GM21529 (cell line): ENCODE data around the gene MYO5A.
A peak's percentile ranks its signal among the peaks of the same experiment; 100 is the strongest.
"Not testable (repeated sequence)": the region's sequence is repeated elsewhere in the genome, so short reads cannot be mapped to it uniquely, and the experiment has no call there.

Experiments
- ATAC-seq: cut with Tn5 transposase; IDR thresholded peaks from one replicate; pipeline ENCODE4 v1.9.1; 2021; ENCODE audit not compliant: unreplicated experiment

Gene MYO5A

DNA sequence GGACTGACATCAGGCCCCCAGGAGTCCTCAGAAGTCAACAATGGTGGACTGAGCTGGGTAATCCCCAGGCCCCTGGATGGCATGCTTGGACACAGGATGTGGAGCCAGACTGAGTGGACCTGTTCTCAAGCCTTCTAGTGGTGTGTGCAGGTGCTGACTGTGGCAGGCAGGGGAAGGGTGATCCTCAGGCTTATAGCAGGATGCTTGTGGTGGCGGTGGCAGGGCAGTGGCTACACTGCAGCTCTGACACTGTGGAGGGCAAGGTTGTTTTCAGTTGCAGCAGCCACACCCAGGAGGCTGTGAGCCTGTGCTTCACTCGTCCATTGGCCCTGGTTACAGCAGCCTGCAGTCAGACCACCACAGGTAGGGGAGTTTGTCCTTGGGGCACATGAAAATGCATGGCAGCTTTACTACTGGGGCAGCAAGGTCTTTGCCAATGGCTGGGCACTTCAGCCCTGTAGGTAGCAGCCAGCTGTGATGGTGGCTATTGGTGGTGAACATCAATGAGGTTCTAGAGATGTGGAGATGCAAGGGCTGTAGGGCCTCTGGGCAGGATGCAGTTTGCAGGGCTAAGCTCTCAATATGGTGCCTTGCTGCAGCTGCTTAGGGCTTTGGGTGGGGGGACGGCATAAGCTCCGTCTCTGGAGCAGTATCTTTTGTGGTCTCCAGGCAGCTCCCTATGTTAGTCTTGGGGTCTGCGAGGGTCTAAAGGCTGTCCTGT is 17.5 kb upstream of the MYO5A start:
- ATAC-seq: no peak

DNA sequence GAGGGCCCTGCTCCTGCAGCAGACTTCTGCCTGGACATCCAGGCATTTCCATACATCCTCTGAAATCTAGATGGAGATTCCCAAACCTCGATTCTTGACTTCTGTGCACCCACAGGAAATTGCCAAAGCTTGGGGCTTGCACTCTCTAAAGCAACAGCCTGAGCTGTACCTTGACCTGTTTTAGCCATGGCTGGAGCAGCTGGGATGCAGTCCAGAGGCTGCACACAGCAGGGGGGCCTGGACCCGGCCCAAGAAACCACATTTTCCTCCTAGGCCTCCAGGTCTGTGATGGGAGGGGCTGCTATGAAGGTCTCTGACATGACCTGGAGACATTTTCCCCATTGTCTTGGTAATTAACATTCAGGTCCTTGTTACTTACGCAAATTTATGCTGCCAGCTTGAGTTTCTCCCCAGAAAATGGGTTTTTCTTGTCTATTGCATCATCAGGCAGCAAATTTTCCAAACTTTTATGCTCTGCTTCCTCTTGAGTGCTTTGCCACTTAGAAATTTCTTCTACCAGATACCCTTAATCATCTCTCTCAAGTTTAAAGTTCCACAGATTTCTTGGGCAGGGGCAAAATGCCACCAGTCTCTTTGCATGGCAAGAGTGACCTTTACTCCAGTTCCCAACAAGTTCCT is 11.8 kb upstream of the MYO5A start:
- no peak for ATAC-seq

DNA sequence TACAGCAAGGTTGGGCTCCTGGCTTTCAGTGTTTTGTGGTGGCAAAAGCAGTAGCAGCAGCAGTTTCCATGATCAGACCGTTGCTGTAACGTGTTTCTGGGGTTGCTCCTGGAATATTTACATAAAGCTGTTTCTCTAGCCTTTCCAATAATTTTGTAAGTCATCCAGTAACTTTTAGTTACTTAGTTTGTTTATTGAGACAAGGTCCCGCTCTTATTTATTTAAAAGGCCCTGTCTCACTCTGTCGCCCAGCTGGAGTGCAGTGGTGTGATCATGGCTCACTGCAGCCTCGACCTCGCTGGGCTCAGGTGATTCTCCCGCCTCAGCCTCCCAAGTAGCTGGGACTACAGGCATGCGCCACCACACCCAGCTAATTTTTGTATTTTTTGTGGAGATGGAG is 8.8 kb upstream of the MYO5A start:
- no peak for ATAC-seq

DNA sequence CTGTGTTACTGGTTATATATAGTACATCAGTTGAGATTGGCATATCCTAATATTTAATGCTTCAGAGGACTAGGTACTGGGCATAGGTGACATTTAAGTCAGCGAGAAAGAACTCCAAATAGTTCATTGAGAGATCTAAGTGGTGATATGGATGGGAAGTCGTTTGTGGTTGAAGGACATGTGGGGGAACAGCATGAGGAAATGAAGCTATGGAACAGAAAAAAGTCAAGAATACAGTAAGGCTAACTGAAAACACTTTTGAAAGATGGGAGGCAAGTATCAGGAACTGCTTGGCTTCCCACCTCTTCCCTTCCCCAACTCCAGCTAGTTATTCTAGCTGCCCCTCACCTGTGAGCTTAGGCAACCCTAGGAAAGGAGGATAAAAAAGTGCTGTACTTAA is 3.7 kb upstream of the MYO5A start:
- ATAC-seq: no peak

DNA sequence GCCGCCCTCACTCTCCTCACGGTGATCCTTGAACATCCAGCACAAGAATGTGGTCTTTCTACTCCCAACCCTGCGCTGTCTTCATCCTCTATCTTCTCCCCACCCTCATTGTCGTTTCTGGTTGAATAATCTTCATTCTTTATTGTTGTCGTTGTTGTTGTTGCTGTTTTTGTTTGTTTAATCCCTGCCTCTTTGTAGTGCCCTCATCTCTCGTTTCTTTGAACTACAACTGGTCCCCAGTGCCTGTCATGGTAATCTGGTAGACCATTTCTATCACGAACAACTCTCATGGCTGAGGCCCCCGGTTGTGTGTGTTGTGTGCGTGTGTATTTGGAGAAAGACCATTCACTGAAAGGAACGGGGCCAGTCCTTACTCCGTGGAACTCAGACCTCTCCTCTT is 1.3 kb upstream of the MYO5A start:
- no peak for ATAC-seq

DNA sequence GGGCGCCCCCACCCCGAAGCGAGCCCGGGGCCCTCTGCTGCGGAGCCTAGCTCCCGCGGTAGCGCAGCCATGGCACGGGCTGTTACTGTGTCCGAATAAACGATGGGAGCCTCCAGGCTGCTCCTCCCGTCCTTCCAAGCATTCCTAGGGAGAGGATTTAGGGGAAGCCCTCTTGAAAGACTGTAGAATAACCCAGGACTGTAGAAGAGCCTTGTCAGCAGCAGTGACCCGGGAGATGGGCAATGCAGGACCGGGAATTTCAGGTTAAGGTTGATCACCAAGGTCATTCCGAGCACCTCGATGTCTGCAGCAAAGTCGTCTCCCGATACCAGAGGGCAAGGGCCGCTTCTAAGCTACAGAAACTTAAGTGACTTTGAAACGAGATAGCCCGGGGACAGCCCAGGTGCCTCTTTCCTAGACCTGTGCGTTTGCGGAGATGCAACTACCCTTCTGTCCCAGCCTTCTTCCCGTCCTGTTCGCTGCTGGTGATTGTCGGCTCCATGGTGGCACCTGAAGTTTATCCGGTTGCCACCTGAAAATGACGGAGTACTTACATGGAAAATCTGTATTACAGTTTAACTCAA is 753 bp upstream of the MYO5A start:
- peak; percentile 2 for ATAC-seq

DNA sequence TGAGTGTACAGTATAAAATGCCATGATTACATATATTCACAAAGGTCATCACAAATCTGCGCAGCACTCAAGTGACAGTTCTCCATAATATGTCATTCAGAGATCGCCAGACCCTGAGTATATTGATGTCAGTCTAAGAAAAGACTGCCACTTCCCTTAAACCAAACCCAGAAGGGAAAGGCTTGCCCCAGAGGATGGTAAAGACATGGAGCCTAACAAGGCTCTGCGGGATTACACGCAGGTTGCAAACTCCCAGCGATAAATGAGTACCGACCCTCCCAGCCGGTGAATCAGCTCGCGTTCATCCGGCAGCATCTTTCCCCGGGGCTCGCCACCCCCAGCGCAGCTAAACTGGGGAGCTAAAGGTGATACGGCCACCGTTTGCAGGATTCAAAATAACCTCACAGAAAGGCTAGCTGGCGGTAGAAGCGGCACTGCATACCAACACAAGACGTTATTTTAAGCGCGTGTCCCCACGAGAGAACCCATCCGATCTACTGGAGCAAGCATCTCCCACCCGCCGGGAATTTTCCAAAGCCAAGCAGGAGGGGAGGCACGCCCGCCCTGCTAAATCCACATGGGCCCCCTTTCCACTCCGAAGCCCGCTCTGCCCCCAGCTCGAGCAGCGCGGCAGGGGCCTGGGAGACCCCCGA is 643 bp downstream of the MYO5A start:
- ATAC-seq: peak; percentile 7

DNA sequence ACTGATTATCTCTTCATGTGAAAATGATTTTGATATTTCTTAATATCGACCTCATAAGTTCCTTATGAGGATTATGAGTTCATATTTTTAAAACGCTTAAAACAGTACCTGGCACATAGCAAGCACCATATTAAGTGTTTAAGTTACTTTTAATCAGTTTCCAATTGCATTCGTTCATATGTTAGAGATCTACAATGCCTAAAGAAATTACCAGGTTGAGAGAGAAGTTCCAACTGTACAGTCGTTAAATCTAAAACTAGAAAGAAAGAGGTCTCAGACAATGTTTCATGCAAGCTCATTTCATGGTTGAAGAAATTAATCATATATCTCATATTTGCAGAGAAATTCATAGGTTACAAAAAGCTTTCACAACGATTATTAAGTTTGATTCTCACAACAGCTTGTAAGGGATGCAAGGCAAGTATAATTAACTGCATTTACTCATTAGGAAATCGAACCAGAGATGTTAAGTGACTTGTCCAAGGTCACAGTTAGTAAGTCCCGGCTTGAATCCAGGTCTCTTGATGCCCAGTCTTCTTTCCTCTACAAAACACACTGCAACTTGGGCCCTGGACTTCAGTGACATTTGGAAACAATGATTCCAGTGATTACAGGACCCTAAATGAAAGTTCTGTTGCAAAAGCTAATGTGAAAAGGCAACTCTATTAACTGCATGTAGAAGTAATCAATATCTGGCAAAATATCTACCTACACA is 1.3 kb downstream of the MYO5A start:
- ATAC-seq: no peak

DNA sequence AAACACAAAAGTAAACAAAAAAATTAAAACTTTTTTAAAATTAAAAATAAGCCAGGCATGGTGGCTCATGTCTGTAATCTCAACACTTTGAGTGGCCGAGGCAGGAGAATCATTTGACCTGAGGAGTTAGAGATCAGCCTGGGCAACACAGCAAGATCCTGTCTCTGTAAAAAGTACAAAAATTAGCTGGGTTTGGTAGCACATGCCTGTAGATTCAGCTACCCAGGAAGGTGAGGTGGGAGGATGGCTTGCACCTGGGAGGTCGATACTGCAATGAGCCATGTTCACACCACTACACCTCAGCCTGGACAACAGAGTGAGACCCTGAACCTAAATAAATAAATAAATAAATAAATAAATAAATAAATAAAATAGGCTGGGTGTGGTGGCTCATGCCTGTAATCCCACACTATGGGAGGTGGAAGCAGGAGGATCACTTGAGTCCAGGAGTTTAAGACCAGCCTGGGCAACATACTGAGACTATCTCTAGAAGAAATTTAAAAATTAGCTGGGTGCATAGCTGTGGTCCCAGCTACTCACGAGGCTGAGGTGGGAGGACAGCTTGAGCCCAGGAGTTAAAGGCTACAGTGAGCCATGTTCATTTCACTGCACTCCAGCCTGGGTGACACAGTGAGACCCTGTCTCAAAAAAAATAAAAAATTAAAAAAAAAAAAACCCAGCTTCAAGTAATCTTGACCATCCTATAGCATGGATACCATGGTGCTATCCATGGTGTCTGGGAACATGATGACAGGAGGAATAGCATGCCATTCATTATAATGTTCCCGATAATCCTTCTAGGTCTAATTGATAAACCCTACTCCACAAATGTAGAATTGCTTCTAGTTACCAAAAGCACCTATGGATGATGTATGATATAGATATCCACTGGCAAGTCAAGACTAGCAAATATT is 4.2 kb downstream of the MYO5A start:
- ATAC-seq: no peak

DNA sequence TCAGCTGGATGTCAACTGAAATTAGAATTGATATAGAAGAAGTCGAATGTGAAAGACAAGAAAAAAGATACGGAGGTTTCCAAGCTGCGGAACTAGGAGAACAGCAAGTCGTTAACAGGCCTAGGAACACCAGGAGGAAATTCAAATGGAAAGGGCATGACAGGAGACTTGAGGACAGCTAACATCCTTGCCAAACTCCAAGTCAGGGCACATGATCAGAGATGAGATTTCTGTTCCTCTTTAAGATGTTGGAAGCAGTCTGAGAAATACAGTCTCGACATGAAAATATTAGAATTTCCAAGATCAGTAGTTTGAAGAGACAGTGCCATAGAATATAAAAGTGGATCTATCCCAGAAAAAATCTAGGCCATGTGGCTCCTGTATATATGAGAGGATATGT is 5.0 kb downstream of the MYO5A start:
- no peak for ATAC-seq

DNA sequence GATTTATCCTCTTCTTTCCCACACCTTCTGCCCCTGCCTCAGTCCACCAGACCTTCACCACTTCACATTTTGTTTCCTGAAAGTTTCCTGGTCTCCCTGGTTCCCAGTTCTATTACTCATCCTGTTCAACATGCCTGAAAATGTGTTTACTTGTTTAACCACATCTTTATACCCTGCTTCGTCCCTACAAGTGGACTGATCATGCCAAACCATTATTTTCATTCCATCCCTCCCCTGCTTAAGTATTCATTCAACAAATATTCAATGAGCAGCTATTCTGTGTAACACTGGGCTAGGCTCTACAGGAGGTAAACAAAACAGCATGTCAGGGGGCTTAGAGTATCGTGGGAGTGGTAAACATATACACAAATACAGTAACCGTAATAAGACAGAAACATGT is 5.5 kb downstream of the MYO5A start:
- ATAC-seq: no peak

DNA sequence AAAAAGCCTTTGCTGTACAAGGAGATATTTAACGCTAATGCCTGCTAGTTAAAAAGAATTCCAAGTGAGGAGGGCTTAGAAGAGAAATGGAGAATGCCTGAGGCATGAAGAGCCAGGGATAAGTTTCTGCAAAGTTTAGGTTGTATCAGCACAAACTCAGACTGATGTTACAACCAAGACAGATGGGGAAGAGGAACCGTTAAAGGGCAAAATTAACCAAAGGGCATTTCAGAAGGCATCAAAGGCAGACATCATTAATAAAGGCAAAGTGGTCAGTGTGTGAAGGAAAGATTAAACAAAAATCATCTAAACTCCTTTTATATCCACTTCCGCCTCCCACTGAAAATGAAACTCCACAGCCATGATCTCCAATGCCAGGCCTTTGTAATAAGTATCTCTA is 7.0 kb downstream of the MYO5A start:
- ATAC-seq: no peak

DNA sequence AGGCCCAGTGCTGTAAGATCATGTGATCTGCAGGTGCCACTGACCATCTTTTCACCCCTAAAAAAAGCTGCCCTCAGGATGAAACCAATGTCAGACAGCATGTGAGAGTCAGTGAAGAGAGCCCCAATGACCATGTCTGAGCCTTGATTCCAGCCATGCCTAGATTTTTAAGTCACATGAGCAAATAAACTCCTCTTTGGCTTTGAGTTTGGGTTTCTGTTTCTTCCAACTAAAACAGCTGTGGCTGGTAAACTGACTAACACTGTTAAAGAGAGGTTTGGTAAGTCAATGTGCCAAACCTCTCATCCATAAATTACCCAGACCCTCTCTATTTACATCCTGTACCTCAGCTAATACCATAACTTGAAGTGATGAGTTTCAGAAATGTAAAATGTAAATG is 8.3 kb downstream of the MYO5A start:
- ATAC-seq: no peak

DNA sequence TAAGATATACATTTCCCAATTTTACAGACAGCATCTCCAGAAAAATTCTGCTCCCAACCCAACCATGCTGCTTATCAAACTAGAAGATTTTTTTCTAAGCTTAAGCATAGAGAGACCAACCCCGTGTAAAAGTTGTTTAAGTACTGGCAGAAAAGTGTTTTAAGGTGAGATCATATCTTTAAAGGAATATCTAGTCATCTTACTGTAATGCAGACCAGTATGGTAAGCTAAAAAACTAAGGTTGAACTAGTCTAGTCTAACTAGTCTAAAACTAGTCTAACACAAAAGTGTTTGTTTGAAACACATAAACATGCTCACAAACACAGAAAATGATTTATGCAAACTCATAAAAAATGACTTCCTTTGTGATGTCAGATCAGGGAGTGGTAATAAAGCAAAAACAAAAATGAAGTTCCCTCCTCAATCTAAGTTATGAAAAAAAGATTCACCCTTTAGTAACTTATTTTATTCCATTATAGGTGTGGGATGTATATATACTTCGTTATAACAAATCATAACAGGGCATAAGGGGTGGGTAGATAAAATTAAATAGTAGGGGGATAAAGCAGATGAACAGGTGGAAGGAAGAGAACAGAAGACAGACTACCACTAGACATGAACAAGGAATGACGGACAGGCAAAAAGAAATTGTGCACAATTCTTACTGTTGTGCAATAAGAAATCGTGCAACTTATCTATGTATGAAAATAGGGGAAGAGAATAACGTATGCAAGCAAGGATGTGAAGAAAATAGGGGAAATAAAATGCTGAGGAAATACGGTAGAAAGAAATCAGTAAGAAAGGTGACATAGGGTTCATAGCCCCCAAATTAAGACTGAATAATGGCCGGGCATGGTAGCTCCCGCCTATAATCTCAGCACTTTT is 10.0 kb downstream of the MYO5A start:
- ATAC-seq: no peak

DNA sequence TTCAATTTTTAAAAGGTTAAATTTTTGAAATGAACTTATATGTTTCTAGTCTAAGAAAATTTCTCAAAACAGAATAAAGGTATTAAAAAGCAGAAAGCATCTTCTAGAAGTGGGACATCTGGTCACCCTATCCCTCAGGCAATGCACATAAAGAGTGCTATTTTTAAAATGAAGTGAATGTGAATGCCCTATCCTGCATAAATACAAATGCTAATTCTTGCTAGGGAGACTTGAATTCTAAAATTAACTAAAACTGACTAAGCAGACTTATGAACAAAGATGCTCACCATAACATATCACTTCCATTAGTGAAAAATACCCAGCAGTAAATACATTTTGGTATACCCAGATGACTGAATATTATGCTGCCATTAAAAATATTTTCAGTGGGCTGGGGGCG is 11.7 kb downstream of the MYO5A start:
- no peak for ATAC-seq

DNA sequence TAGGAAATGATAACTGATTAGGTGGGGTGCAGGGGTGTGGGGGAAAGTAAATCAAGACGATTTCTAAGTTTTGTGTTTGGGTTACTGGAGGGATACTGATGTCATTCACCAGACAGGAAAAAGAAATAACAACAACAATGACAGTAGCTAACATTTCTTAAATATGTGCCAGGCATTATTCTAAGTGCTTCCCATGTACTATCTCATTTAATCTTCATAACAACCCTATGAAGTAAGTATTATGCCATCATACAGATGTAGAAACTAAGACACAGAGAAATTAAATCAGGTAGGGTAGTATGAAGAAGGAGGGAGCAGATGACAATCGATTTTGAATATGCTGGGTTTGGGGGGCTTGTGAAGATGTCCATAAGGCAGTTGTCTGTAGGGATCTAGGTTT is 13.3 kb downstream of the MYO5A start:
- ATAC-seq: no peak

DNA sequence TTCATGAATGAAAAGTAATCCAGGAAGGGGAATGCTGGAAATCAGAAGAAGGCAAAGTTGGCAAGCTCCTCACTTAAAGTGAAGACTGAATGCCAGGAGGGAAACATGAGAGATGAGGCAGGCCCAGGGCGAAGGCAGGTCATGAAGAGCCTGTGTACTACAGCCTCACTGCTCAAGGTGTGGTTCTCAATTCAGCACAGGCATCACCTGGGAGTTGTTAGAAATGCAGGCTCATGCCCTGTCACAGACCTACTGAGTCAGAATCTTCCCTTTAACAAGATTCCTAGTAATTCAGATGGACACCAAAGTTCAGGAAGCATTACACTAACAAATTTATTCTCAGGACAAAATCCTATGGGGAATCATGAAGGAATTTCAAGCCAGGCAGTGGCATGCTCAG is 14.2 kb downstream of the MYO5A start:
- no peak for ATAC-seq

DNA sequence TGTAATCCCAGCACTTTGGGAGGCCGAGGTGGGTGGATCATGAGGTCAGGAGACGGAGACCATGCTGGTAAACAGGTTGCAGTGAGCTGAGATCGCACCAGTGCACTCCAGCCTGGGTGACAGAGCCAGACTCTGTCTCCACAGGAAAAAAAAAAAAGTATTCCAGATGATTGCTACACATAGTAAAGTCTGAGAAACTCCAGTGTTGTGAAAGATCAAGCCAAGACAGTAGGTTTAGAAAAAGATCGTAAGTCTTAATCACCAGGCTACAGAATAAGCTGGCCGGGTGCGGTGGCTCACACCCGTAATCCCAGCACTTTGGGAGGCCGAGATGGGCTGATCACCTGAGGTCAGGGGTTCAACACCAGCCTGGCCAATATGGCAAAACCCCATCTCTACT is 15.8 kb downstream of the MYO5A start:
- not testable (repeated sequence) for ATAC-seq

DNA sequence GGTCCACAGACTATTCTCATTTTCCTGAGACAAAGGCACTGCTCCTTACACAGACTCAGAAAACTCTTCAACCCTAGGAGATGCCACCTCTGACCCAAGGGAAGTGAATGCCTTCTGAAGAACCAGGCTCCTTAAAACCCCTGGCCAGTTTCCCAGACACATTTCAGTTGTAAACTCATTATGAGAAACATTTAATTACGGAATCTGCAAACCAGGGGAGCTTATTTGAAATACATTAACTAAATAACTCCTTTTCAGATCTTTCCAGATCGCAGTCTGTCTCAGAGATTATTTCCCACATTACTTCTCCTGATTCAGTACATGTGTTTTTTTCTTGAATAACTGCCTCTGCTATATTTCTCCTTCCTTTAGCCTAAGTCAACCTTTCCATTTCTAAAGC is 17.6 kb downstream of the MYO5A start:
- ATAC-seq: no peak
